ENCODE measurements around the gene TRIM72. TPM values are rescaled to one million over a fixed set of nuclear protein-coding genes. Genes with fewer than 3 reads are reported as not detected.
"Not testable (repeated sequence)": the region's sequence is repeated elsewhere in the genome, so short reads cannot be mapped to it uniquely, and the experiment has no call there.

The TRIM72 gene
- total RNA-seq, 6 experiments from 2014 or later, result 0.05 TPM; not detected in 5

DNA sequence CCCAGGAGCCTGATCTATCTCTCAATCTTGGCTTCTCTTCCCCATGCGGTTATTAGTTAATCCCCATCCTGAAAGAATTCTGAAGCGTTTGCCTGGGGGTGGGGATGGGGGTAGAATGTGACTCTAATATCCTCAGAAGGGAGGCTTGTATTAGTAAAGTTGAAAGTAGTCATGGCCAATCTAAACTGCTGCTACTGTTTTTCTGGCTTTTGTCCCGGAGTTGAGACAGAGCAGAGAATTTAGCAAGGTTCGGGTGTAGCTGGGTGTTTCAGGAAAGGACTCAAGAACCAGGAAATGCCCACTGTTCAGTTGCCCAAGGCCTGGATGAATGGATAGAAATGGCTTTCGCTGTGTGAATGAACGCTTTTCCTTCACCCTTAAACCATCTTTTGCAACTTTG, 28.3 kb downstream of the TRIM72 start:
- no peaks in the 10 kb centered on the region for H3K4me1 Mint-ChIP-seq (ENCODE audit: low read depth)
- TF ChIP-seq, protein P1, sequence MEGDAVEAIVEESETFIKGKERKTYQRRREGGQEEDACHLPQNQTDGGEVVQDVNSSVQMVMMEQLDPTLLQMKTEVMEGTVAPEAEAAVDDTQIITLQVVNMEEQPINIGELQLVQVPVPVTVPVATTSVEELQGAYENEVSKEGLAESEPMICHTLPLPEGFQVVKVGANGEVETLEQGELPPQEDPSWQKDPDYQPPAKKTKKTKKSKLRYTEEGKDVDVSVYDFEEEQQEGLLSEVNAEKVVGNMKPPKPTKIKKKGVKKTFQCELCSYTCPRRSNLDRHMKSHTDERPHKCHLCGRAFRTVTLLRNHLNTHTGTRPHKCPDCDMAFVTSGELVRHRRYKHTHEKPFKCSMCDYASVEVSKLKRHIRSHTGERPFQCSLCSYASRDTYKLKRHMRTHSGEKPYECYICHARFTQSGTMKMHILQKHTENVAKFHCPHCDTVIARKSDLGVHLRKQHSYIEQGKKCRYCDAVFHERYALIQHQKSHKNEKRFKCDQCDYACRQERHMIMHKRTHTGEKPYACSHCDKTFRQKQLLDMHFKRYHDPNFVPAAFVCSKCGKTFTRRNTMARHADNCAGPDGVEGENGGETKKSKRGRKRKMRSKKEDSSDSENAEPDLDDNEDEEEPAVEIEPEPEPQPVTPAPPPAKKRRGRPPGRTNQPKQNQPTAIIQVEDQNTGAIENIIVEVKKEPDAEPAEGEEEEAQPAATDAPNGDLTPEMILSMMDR (IDR thresholded peaks at IDR 0.05), result no peak
- H3K9me3 Mint-ChIP-seq, result no peaks in the 10 kb centered on the region
- H3K27me3 Mint-ChIP-seq (ENCODE audit: insufficient read depth), result peaks cover 41% of the 10 kb centered on the region
- H3K4me3 Mint-ChIP-seq, result no peak overlapping the region
- DNase-seq, result peak; percentile 12
- no peak overlapping the region for H3K27ac Mint-ChIP-seq
- H3K36me3 Mint-ChIP-seq (ENCODE audit: low read depth), result no peaks in the 10 kb centered on the region

DNA sequence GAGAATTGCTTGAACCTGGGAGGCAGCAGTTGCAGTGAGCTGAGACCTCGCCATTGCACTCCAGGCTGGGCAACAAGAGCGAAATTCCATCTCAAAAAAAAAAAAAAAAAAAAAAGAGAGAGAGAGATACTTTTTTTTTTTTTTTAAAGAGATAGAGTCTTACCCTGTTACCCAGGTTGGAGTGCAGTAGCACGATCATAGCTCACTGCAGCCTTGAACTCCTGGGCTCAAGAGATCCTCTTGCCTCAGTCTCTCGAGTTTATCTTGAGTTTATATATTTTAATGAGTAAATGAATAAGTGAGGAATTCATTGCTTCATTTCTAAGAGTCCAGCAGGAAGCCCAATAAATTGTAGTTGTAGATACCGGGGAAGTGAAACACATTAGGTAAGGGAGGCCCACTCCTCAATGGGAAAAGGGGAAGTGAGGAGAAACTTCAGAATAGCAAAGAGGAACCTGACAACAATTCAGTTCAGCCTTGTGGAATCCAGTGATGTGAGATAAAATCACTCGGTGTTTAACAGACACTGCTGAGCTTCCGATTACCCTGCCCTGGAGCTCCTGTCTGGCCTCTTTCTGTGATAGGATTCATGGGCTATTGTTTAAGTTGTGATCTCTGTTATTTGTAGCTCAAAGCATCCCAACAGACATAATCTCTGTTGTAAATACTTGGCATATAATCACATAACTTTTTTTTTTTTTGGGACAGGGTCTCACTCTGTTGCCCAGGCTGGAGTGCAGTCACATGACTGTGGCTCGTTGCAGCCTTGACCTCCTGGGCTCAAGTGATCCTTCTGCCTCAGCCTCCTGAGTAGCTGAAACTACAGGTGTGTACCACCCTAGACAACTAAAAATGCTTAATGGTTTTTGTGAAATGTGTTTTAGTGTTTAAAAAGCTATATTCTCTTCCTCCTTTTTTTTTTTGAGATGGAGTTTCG, 30.1 kb downstream of the TRIM72 start:
- Mint-ChIP-seq H3K36me3 (ENCODE audit: low read depth) (no peaks in the 10 kb centered on the region), H3K4me3 (no peak overlapping the region), H3K27ac (no peak overlapping the region), H3K27me3 (ENCODE audit: insufficient read depth) (peaks cover 45% of the 10 kb centered on the region), H3K9me3 (no peaks in the 10 kb centered on the region), H3K4me1 (ENCODE audit: low read depth) (no peaks in the 10 kb centered on the region)
- TF ChIP-seq, protein P1 (IDR thresholded peaks at IDR 0.05), result no peak
- no peak for DNase-seq

DNA sequence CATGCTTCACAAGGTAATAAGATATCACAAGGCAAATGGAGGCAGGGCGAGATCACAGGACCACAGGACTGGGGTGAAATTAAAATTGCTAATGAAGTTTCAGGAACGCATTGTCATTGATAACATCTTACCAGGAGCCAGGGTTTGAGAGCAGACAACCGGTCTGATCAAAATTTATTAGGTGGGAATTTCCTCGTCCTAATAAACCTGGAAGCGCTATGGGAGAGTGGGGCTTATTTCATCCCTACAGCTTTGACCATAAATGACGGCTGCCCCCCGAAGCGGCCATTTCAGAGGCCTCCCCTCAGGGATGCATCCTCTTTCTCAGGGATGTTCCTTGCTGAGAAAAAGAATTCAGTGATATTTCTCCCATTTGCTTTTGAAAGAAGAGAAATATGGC, 31.7 kb downstream of the TRIM72 start:
- not testable (repeated sequence) for H3K27ac Mint-ChIP-seq; H3K9me3 Mint-ChIP-seq; H3K4me3 Mint-ChIP-seq; H3K36me3 Mint-ChIP-seq (ENCODE audit: low read depth); DNase-seq; H3K4me1 Mint-ChIP-seq (ENCODE audit: low read depth)
- H3K27me3 Mint-ChIP-seq (ENCODE audit: insufficient read depth), result peaks cover 41% of the 10 kb centered on the region

DNA sequence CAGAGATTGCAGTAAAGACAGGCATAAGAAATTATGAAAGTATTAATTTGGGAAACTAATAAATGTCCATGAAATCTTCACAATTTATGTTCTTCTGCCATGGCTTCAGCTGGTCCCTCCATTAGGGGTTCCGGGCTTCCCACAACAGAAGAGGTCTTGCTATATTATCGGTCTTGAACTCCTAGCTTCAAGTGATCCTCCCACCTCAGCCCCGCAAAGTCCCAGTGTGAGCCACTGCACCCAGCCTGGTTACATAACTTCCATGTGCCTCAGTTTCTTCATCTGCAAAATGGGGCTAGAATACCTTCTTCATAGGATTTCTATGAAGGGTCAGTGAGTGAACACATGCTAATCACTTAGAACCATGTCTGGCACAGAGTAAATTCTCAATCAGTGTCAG, 32.4 kb downstream of the TRIM72 start:
- Mint-ChIP-seq H3K27ac (no peak overlapping the region), H3K4me1 (ENCODE audit: low read depth) (no peaks in the 10 kb centered on the region), H3K9me3 (no peaks in the 10 kb centered on the region), H3K36me3 (ENCODE audit: low read depth) (no peaks in the 10 kb centered on the region), H3K4me3 (no peak overlapping the region), H3K27me3 (ENCODE audit: insufficient read depth) (peaks cover 39% of the 10 kb centered on the region)
- TF ChIP-seq, protein P1 (IDR thresholded peaks at IDR 0.05), result no peak
- no peak for DNase-seq

DNA sequence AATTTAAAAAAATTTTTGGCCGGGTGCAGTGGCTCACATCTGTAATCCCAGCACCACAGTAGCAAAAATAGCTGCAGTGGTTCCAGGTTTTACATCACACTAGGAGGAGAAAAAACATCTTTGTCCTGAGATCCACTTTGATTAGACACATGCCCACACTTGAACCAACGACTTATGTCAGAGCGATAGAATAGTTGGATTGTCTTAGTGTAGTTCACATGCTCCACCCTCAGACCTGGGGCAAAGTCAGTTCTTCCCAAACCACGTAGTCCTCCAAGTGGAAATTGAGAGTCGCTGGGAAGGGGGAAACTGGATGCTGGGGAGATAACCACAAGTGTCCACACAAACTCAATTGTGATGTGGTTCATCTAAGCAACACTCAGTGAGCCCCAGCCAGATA, 34.4 kb downstream of the TRIM72 start:
- H3K27ac Mint-ChIP-seq, result no peak overlapping the region
- DNase-seq, result no peak
- TF ChIP-seq, protein P1 (IDR thresholded peaks at IDR 0.05), result no peak
- no peak overlapping the region for H3K4me3 Mint-ChIP-seq
- no peaks in the 10 kb centered on the region for H3K36me3 Mint-ChIP-seq (ENCODE audit: low read depth)
- H3K9me3 Mint-ChIP-seq, result no peaks in the 10 kb centered on the region
- no peaks in the 10 kb centered on the region for H3K4me1 Mint-ChIP-seq (ENCODE audit: low read depth)
- peaks cover 34% of the 10 kb centered on the region for H3K27me3 Mint-ChIP-seq (ENCODE audit: insufficient read depth)

DNA sequence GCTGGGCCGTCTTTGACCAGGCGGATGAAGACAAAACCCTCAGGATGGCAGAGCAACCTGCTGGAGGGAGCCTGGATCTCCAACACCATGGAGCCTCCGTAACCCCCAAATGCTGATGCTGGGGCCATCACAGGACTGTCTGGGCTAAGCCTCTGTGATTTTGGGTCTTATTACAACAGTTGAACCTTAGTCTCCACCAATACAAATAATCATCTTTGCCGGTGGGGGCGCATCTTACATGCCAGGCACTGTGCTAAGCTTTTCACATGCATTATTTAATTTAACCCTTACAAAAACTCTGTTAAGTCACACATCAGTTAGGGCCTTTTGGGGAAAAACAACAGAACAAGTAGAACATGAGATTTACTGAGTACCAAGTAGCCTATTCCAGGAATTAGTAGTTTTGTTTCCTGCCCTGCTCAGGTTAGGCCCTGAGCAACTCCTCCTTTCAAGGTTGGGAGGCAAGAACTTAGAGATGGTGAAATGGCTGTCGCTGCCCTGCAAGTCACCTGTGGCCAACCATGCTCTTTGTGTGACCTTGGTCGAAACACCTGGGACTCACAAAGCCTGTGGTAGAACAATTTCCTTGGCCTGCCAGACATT, 37.0 kb downstream of the TRIM72 start:
- H3K4me3 Mint-ChIP-seq, result no peak overlapping the region
- H3K9me3 Mint-ChIP-seq, result no peaks in the 10 kb centered on the region
- TF ChIP-seq, protein P1 (IDR thresholded peaks at IDR 0.05), result no peak
- peaks cover 6% of the 10 kb centered on the region for H3K4me1 Mint-ChIP-seq (ENCODE audit: low read depth)
- H3K27me3 Mint-ChIP-seq (ENCODE audit: insufficient read depth), result peaks cover 22% of the 10 kb centered on the region
- no peak for DNase-seq
- H3K36me3 Mint-ChIP-seq (ENCODE audit: low read depth), result no peaks in the 10 kb centered on the region
- H3K27ac Mint-ChIP-seq, result no peak overlapping the region
